Lower lobe of right lung (tissue), 2 donors: ENCODE measurements around the gene SLC10A6. TPM values are rescaled to one million over a fixed set of nuclear protein-coding genes. Genes with fewer than 3 reads are reported as not detected.

Source experiments
- ATAC-seq, 2 donors: fragments of 200-7000 bp; cut with Tn5 transposase; one replicate each; pipeline ENCODE4 v1.9.1; 2020 to 2022; ENCODE audit warnings: mild to moderate bottlenecking in 2 of 2, moderate library complexity in 2 of 2
- DNase-seq: peaks from one replicate; pipeline ENCODE4 v3.0.0-alpha.2; 2020
- H3K27ac ChIP-seq: fragments of 200-600 bp; one replicate; pipeline ENCODE4 v1.8.0; 2022
- H3K27me3 ChIP-seq: fragments of 200-600 bp; one replicate; pipeline ENCODE4 v1.8.0; 2022; ENCODE audit warnings: low read depth
- H3K36me3 ChIP-seq: fragments of 200-600 bp; one replicate; pipeline ENCODE4 v1.8.0; 2022; ENCODE audit warnings: mild to moderate bottlenecking
- H3K4me1 ChIP-seq: fragments of 200-600 bp; one replicate; pipeline ENCODE4 v1.8.0; 2022
- H3K4me3 ChIP-seq: fragments of 200-600 bp; one replicate; pipeline ENCODE4 v1.8.0; 2022; ENCODE audit warnings: mild to moderate bottlenecking
- H3K9me3 ChIP-seq: fragments of 200-600 bp; one replicate; pipeline ENCODE4 v1.8.0; 2022
- intact Hi-C: fragments of 100-400 bp; cut with DNase I; formaldehyde crosslinking; loops from one replicate; pipeline ENCODE4 v1.11.0; 2022
- long read RNA-seq: library from polyadenylated mRNA; unstranded; transcript quantifications from one replicate; pipeline ENCODE4 v2.0.0, GENCODE V29; 2021
- total RNA-seq: library from RNA; stranded (reverse); fragmentation: NEBNext Ultra II Directional; extraction: Animal tissue kit (Norgen Biotek cat#: 25700); gene quantifications from one replicate; pipeline ENCODE4 v1.2.1, GENCODE V29; 2021
- TF ChIP-seq, protein P1 (sequence below): fragments of 200-600 bp; IDR thresholded peaks from one replicate; pipeline ENCODE4 v1.8.0; 2022; ENCODE audit warnings: antibody characterized with exemption, mild to moderate bottlenecking
- donor health status: DM: no; HTN: yes; CAD: no; lungs with severe emphysema.

Gene SLC10A6, protein sequence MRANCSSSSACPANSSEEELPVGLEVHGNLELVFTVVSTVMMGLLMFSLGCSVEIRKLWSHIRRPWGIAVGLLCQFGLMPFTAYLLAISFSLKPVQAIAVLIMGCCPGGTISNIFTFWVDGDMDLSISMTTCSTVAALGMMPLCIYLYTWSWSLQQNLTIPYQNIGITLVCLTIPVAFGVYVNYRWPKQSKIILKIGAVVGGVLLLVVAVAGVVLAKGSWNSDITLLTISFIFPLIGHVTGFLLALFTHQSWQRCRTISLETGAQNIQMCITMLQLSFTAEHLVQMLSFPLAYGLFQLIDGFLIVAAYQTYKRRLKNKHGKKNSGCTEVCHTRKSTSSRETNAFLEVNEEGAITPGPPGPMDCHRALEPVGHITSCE
- 0.97 TPM for total RNA-seq
- long read RNA-seq: 0 reads

GRCh38 chr4:86848732-86849619 lies at the start of gene SLC10A6:
TSS of gene SLC10A6 (minus strand) at chr4:86849384. CDS start at chr4:86849115, 269 bp downstream.
- no peaks in the 10 kb centered on the region for H3K36me3 ChIP-seq
- TF ChIP-seq, protein P1, sequence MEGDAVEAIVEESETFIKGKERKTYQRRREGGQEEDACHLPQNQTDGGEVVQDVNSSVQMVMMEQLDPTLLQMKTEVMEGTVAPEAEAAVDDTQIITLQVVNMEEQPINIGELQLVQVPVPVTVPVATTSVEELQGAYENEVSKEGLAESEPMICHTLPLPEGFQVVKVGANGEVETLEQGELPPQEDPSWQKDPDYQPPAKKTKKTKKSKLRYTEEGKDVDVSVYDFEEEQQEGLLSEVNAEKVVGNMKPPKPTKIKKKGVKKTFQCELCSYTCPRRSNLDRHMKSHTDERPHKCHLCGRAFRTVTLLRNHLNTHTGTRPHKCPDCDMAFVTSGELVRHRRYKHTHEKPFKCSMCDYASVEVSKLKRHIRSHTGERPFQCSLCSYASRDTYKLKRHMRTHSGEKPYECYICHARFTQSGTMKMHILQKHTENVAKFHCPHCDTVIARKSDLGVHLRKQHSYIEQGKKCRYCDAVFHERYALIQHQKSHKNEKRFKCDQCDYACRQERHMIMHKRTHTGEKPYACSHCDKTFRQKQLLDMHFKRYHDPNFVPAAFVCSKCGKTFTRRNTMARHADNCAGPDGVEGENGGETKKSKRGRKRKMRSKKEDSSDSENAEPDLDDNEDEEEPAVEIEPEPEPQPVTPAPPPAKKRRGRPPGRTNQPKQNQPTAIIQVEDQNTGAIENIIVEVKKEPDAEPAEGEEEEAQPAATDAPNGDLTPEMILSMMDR: no peak
- H3K27me3 ChIP-seq: no peaks in the 10 kb centered on the region
- intact Hi-C loops: no loop called here
- H3K27ac ChIP-seq: no peak within 1 kb of the TSS
- H3K9me3 ChIP-seq: no peaks in the 10 kb centered on the region
- H3K4me3 ChIP-seq: no peak within 1 kb of the TSS
- ATAC-seq: no peak
- DNase-seq: no peak
- no peaks in the 10 kb centered on the region for H3K4me1 ChIP-seq

DNA sequence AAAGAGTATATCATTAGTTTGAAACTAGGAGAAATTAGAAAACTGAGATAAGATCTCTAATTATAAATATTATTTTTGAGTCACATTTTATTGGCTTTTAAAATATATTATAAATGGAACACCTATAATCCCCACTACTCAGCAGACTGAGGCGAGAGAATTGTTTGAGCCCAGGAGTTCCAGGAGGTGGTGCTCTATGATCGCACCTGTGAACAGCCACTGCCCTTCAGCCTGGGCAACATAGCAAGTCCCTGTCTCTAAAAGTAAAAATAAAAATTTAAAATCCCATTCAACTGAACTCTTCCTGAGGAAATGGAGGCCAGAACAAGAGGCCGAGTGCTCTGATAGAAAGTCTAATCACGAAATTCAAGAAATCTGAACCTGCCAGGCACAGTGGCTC lies 49.4 kb upstream of the SLC10A6 start:
- intact Hi-C loops: loop anchor here (5.0 kb wide), 1 partner anchor 401 kb away; no protein-coding TSS in a partner anchor
- TF ChIP-seq, protein P1: no peak
- Histone ChIP-seq H3K27me3 (no peaks in the 10 kb centered on the region), H3K4me1 (peaks cover 2% of the 10 kb centered on the region), H3K4me3 (no peak overlapping the region), H3K36me3 (no peaks in the 10 kb centered on the region), H3K27ac (no peak overlapping the region), H3K9me3 (no peaks in the 10 kb centered on the region)
- ATAC-seq (no peak), DNase-seq (no peak)

DNA sequence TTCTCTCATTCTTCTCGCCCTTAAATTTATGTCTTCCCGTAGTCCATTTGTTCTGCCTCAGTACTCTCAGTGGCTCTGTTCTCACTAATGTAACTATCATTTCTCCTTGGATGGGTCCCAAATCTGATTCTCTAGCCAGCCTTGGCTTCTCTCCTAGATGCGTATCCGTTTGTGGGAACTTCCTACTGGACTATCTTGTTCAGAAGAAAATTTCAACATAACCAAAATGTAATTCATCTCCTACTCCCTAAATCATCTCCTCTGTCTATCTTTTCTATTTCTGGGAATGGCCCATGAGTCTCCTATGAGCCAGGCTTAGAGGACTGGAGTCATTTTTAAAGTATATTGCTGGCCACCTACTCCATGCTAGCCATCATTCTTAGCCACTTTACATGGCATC lies 47.4 kb upstream of the SLC10A6 start:
- no peaks in the 10 kb centered on the region for H3K36me3 ChIP-seq
- no peak for ATAC-seq
- H3K4me3 ChIP-seq: no peak overlapping the region
- DNase-seq: no peak
- TF ChIP-seq, protein P1: no peak
- no peaks in the 10 kb centered on the region for H3K27me3 ChIP-seq
- no peaks in the 10 kb centered on the region for H3K9me3 ChIP-seq
- peaks cover 10% of the 10 kb centered on the region for H3K4me1 ChIP-seq
- intact Hi-C loops: loop anchor here (5.0 kb wide), 1 partner anchor 399 kb away; no protein-coding TSS in a partner anchor
- no peak overlapping the region for H3K27ac ChIP-seq

- no peaks in the 10 kb centered on the region for H3K9me3 ChIP-seq
- no peaks in the 10 kb centered on the region for H3K36me3 ChIP-seq
- no peak overlapping the region for H3K4me3 ChIP-seq
- intact Hi-C loops: loop anchor here (5.0 kb wide), 1 partner anchor 399 kb away; no protein-coding TSS in a partner anchor
- H3K27me3 ChIP-seq: no peaks in the 10 kb centered on the region
- peaks cover 10% of the 10 kb centered on the region for H3K4me1 ChIP-seq
- peak in 1 of 2 donors; percentile 28 for ATAC-seq
- DNase-seq: no peak
- no peak overlapping the region for H3K27ac ChIP-seq
- TF ChIP-seq, protein P1: peak; percentile 77
Observed at GRCh38 chr4:86895692-86896488, 46.7 kb upstream of the SLC10A6 start.

DNA sequence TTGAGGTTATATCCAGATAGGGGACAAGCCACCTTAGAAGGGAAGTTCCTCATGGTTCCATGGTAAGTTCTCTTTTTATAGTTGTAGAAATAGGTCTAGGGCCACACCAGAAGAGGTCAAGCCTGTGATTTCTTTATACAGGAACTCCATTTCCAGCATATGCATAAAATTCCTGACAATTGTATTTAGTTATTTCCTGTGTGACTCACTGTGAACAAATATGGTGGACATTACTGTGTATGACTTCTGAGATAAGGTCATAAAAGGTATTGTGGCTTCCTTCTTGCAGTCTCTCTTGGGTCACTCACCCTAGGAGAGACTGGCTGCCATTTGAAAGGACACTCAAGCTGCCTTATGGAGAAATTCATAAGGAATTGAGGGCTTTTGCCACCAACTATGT lies 45.3 kb upstream of the SLC10A6 start:
- H3K27ac ChIP-seq: no peak overlapping the region
- H3K4me1 ChIP-seq: peaks cover 10% of the 10 kb centered on the region
- no peaks in the 10 kb centered on the region for H3K36me3 ChIP-seq
- DNase-seq (no peak), ATAC-seq (no peak)
- no peaks in the 10 kb centered on the region for H3K27me3 ChIP-seq
- no peak overlapping the region for H3K4me3 ChIP-seq
- TF ChIP-seq, protein P1: no peak
- intact Hi-C loops: no loop called here
- no peaks in the 10 kb centered on the region for H3K9me3 ChIP-seq
